HEK293 (cell line): ENCODE measurements around the gene ZNF426.

Experiments used
- CTCF ChIA-PET: fragments of 350-600 bp; formaldehyde crosslinking; extraction: SDS; loops from one replicate; lab custom pipeline; 2021; ENCODE audit warnings: antibody characterized with exemption; lab: Yijun Ruan, JAX
- POLR2A ChIA-PET: fragments of 300-600 bp; formaldehyde crosslinking; extraction: SDS; loops from one replicate; lab custom pipeline; 2020; ENCODE audit warnings: antibody characterized with exemption, inconsistent platforms; lab: Yijun Ruan, JAX
- H3K27ac ChIP-seq: fragments of 200-500 bp; sonication (Bioruptor generic); 2 replicates; pipeline ENCODE4 v1.5.1; 2014; ENCODE audit warnings: low read depth, low read length, control low read depth, inconsistent platforms; ENCODE audit errors: extremely low read depth
- H3K36me3 ChIP-seq, 2 experiments: fragments of 200-500 bp in 1 of 2; sonication (Bioruptor generic) in 1 of 2; 1 replicate in 1 of 2; 2 replicates in 1 of 2; pipeline ENCODE4 v1.5.1; 2014 to 2017; ENCODE audit warnings: inconsistent platforms in 2 of 2, low read length in 2 of 2; ENCODE audit not compliant: control insufficient read depth in 2 of 2, insufficient read depth in 1 of 2
- H3K4me1 ChIP-seq: fragments of 200-500 bp; sonication (Bioruptor generic); 2 replicates; pipeline ENCODE4 v1.5.1; 2014; ENCODE audit warnings: mild to moderate bottlenecking, low read length, inconsistent platforms; ENCODE audit not compliant: control insufficient read depth, insufficient read depth
- H3K4me3 ChIP-seq: 2 replicates; pipeline ENCODE4 v1.5.1; 2011; ENCODE audit warnings: low read depth, mild to moderate bottlenecking, control low read depth, low read length, moderate library complexity
- H3K9me3 ChIP-seq: fragments of 200-500 bp; sonication (Bioruptor generic); 2 replicates; pipeline ENCODE4 v1.5.1; 2014; ENCODE audit warnings: low read depth, low read length, inconsistent platforms; ENCODE audit not compliant: control insufficient read depth, insufficient read depth
- KLF9 ChIP-seq: fragments of 450-650 bp; formaldehyde crosslinking; IDR thresholded peaks from 2 replicates; pipeline ENCODE4 v1.5.1; 2016; ENCODE audit warnings: missing biosample characterization, missing genetic modification characterization, low read depth
- PRDM2 ChIP-seq: fragments of 450-650 bp; formaldehyde crosslinking; IDR thresholded peaks from 2 replicates; pipeline ENCODE4 v1.5.1; 2016; ENCODE audit warnings: missing biosample characterization, missing genetic modification characterization, borderline replicate concordance
- PRDM4 ChIP-seq: fragments of 450-650 bp; formaldehyde crosslinking; IDR thresholded peaks from 2 replicates; pipeline ENCODE4 v1.5.1; 2017; ENCODE audit warnings: missing biosample characterization, missing genetic modification characterization
- SETDB1 ChIP-seq: IDR thresholded peaks from one replicate; pipeline ENCODE4 v1.6.1; 2017; ENCODE audit warnings: mild to moderate bottlenecking, low read length, moderate library complexity, mixed read lengths; ENCODE audit not compliant: insufficient read length
- SP3 ChIP-seq: fragments of 450-650 bp; formaldehyde crosslinking; IDR thresholded peaks from 2 replicates; pipeline ENCODE4 v1.5.1; 2016; ENCODE audit warnings: missing biosample characterization, missing genetic modification characterization
- ZBTB21 ChIP-seq: fragments of 450-650 bp; formaldehyde crosslinking; IDR thresholded peaks from 2 replicates; pipeline ENCODE4 v1.5.1; 2017; ENCODE audit warnings: missing biosample characterization, missing genetic modification characterization
- ZNF112 ChIP-seq: fragments of 450-650 bp; formaldehyde crosslinking; IDR thresholded peaks from 2 replicates; pipeline ENCODE4 v1.5.0; 2017; ENCODE audit warnings: missing biosample characterization, missing genetic modification characterization
- ZNF138 ChIP-seq: fragments of 450-650 bp; formaldehyde crosslinking; IDR thresholded peaks from 2 replicates; pipeline ENCODE4 v1.5.1; 2016; ENCODE audit warnings: missing biosample characterization, missing genetic modification characterization, borderline replicate concordance
- ZNF155 ChIP-seq: fragments of 450-650 bp; formaldehyde crosslinking; IDR thresholded peaks from 2 replicates; pipeline ENCODE4 v1.5.1; 2016; ENCODE audit warnings: missing biosample characterization, missing genetic modification characterization
- ZNF174 ChIP-seq: fragments of 450-650 bp; formaldehyde crosslinking; IDR thresholded peaks from 2 replicates; pipeline ENCODE4 v1.5.0; 2017; ENCODE audit warnings: missing biosample characterization, mild to moderate bottlenecking, missing genetic modification characterization
- ZNF223 ChIP-seq: fragments of 450-650 bp; formaldehyde crosslinking; IDR thresholded peaks from 2 replicates; pipeline ENCODE4 v1.5.1; 2016; ENCODE audit warnings: missing biosample characterization, missing genetic modification characterization
- ZNF398 ChIP-seq: fragments of 450-650 bp; formaldehyde crosslinking; IDR thresholded peaks from 2 replicates; pipeline ENCODE4 v1.5.1; 2017; ENCODE audit warnings: missing biosample characterization, missing genetic modification characterization
- ZNF426 ChIP-seq: fragments of 450-650 bp; formaldehyde crosslinking; IDR thresholded peaks from 2 replicates; pipeline ENCODE4 v1.5.1; 2017; ENCODE audit warnings: missing biosample characterization, missing genetic modification characterization, mild to moderate bottlenecking, inconsistent platforms, moderate library complexity
- ZNF521 ChIP-seq: fragments of 450-650 bp; formaldehyde crosslinking; IDR thresholded peaks from 2 replicates; pipeline ENCODE4 v1.5.1; 2017; ENCODE audit warnings: missing biosample characterization, mild to moderate bottlenecking, missing genetic modification characterization
- ZNF571 ChIP-seq: fragments of 450-650 bp; formaldehyde crosslinking; IDR thresholded peaks from 2 replicates; pipeline ENCODE4 v1.5.0; 2017; ENCODE audit warnings: missing biosample characterization, missing genetic modification characterization
- ZNF629 ChIP-seq: fragments of 450-650 bp; formaldehyde crosslinking; IDR thresholded peaks from 2 replicates; pipeline ENCODE4 v1.5.1; 2017; ENCODE audit warnings: missing biosample characterization, missing genetic modification characterization
- ZNF639 ChIP-seq: fragments of 450-650 bp; formaldehyde crosslinking; IDR thresholded peaks from 2 replicates; pipeline ENCODE4 v1.5.1; 2016; ENCODE audit warnings: missing biosample characterization, missing genetic modification characterization
- ZXDB ChIP-seq: fragments of 450-650 bp; formaldehyde crosslinking; IDR thresholded peaks from 2 replicates; pipeline ENCODE4 v1.5.1; 2016; ENCODE audit warnings: missing biosample characterization, missing genetic modification characterization

The ZNF426 gene

GRCh38 chr19:9487016-9487415, 51.4 kb downstream of the ZNF426 start:
- Histone ChIP-seq H3K4me3 (no peak overlapping the region), H3K9me3 (no peaks in the 10 kb centered on the region; the same call in 1 of the 2 replicates), H3K4me1 (no peaks in the 10 kb centered on the region), H3K36me3 (no peaks in the 10 kb centered on the region), H3K27ac (no peak overlapping the region)
- POLR2A ChIA-PET: no interaction called here
- TF ChIP-seq SETDB1: peak; percentile 82
- TF ChIP-seq ZNF521 (tag by site-specific recombination): no peak
- CTCF ChIA-PET: no interaction called here

- Histone ChIP-seq H3K4me3 (no peak overlapping the region), H3K27ac (no peak overlapping the region), H3K36me3 (no peaks in the 10 kb centered on the region), H3K9me3 (no peaks in the 10 kb centered on the region; the same call in 1 of the 2 replicates), H3K4me1 (no peaks in the 10 kb centered on the region)
- no peak for TF ChIP-seq ZNF112 (tag by site-specific recombination)
- TF ChIP-seq KLF9 (tag by site-specific recombination): no peak
- TF ChIP-seq ZNF174 (tag by site-specific recombination): no peak
- TF ChIP-seq ZNF426 (tag by site-specific recombination): no peak
- TF ChIP-seq PRDM2 (tag by site-specific recombination): no peak
- no peak for TF ChIP-seq ZNF629
- no peak for TF ChIP-seq PRDM4 (tag by site-specific recombination)
- TF ChIP-seq SP3 (tag by site-specific recombination): no peak
- TF ChIP-seq ZNF223 (tag by site-specific recombination): no peak
- TF ChIP-seq ZNF155 (tag by site-specific recombination): no peak
- no peak for TF ChIP-seq ZXDB (tag by site-specific recombination)
- no peak for TF ChIP-seq ZNF398 (tag by site-specific recombination)
- TF ChIP-seq ZNF571: no peak
- TF ChIP-seq ZNF138: no peak
- no peak for TF ChIP-seq ZNF639 (tag by site-specific recombination)
- no peak for TF ChIP-seq ZBTB21 (tag by site-specific recombination)
- ChIA-PET CTCF (no interaction called here), POLR2A (no interaction called here)
Observed at GRCh38 chr19:9485140-9485539, 53.3 kb downstream of the ZNF426 start.
